Breast epithelium (tissue), 3 donors: ENCODE data around the gene CCT8L2.
"Not testable (repeated sequence)": the region's sequence is repeated elsewhere in the genome, so short reads cannot be mapped to it uniquely, and the experiment has no call there.

ENCODE experiments used
- POLR2A ChIP-seq: fragments of 450-650 bp; IDR thresholded peaks from one replicate; pipeline ENCODE4 v1.6.1; 2016; ENCODE audit warnings: antibody characterized with exemption, mild to moderate bottlenecking, moderate library complexity
- POLR2AphosphoS5 ChIP-seq, 3 donors: sonication (generic); formaldehyde crosslinking; IDR thresholded peaks; one replicate each; pipeline ENCODE4 v1.6.1; 2017; ENCODE audit warnings: antibody characterized with exemption in 3 of 3
- TF ChIP-seq, protein P1 (sequence below), 3 donors: fragments of 450-650 bp; IDR thresholded peaks; one replicate each; pipeline ENCODE4 v1.5.1; 2016 to 2017; ENCODE audit warnings: antibody characterized with exemption in 3 of 3, mild to moderate bottlenecking in 3 of 3, moderate library complexity in 3 of 3

- TF ChIP-seq, protein P1, sequence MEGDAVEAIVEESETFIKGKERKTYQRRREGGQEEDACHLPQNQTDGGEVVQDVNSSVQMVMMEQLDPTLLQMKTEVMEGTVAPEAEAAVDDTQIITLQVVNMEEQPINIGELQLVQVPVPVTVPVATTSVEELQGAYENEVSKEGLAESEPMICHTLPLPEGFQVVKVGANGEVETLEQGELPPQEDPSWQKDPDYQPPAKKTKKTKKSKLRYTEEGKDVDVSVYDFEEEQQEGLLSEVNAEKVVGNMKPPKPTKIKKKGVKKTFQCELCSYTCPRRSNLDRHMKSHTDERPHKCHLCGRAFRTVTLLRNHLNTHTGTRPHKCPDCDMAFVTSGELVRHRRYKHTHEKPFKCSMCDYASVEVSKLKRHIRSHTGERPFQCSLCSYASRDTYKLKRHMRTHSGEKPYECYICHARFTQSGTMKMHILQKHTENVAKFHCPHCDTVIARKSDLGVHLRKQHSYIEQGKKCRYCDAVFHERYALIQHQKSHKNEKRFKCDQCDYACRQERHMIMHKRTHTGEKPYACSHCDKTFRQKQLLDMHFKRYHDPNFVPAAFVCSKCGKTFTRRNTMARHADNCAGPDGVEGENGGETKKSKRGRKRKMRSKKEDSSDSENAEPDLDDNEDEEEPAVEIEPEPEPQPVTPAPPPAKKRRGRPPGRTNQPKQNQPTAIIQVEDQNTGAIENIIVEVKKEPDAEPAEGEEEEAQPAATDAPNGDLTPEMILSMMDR (IDR thresholded peaks at IDR 0.05): not testable (repeated sequence)
- TF ChIP-seq POLR2A; POLR2AphosphoS5 (IDR thresholded peaks at IDR 0.05): not testable (repeated sequence)
These were observed 1.5 kb downstream of the CCT8L2 start for GRCh38 chr22:16591136-16591535.
